ENCODE data around the gene SWAP70.
A peak's percentile ranks its signal among the peaks of the same experiment; 100 is the strongest.

SWAP70 gene

GRCh38 chr11:9663699-9664275 lies at the start of gene SWAP70:
TSS of gene SWAP70 (plus strand) at chr11:9664077. CDS start at chr11:9664180, 103 bp downstream.
- H3K27ac ChIP-seq (ENCODE audit: low read depth, low read length): peak within 1 kb of the TSS; percentile 95
- H3K4me2 ChIP-seq (ENCODE audit: low read length): peak within 1 kb of the TSS; percentile 82
- peaks cover 63% of the 10 kb centered on the region for H3K79me2 ChIP-seq (ENCODE audit: control insufficient read depth, low read length)
- 0 out of 2 replicates have a peak, but pooled peaks cover 3% of the 10 kb centered on the region for H3K9me3 ChIP-seq (ENCODE audit: control insufficient read depth, insufficient read depth, low read length)
- H3K9me2 ChIP-seq (replicated peaks; ENCODE audit: control insufficient read depth, low read length): no peaks in the 10 kb centered on the region
- peaks cover 34% of the 10 kb centered on the region for H3F3A ChIP-seq (ENCODE audit: control insufficient read depth, insufficient read depth)
- no peaks in the 10 kb centered on the region for H3K27me3 ChIP-seq (ENCODE audit: control insufficient read depth, low read length)
- TF ChIP-seq CTCF (IDR thresholded peaks at IDR 0.05; ENCODE audit: low read depth, low read length, poor library complexity, severe bottlenecking): no peak
- TF ChIP-seq EZH2phosphoT487 (IDR thresholded peaks at IDR 0.05; ENCODE audit: borderline replicate concordance, low read length): no peak
- peak within 1 kb of the TSS; percentile 84 for H3K4me3 ChIP-seq (ENCODE audit: low read length)
- H4K20me1 ChIP-seq (ENCODE audit: control insufficient read depth, insufficient read depth, low read depth, low read length): no peaks in the 10 kb centered on the region
- H3K36me3 ChIP-seq (ENCODE audit: control insufficient read depth, low read length): peaks cover 44% of the 10 kb centered on the region
- H3K4me1 ChIP-seq (ENCODE audit: control insufficient read depth, low read length): peaks cover 52% of the 10 kb centered on the region

- Histone ChIP-seq H3K36me3 (ENCODE audit: control insufficient read depth, low read length) (peaks cover 12% of the 10 kb centered on the region), H3K4me3 (ENCODE audit: low read length) (peak overlapping the region; percentile 71), H3K27ac (ENCODE audit: low read depth, low read length) (peak overlapping the region; percentile 98), H3K4me2 (ENCODE audit: low read length) (peak overlapping the region; percentile 85), H3F3A (ENCODE audit: control insufficient read depth, insufficient read depth) (peaks cover 70% of the 10 kb centered on the region), H3K9me2 (replicated peaks; ENCODE audit: control insufficient read depth, low read length) (no peaks in the 10 kb centered on the region), H3K9me3 (ENCODE audit: control insufficient read depth, insufficient read depth, low read length) (no peaks in the 10 kb centered on the region), H3K79me2 (ENCODE audit: control insufficient read depth, low read length) (peaks cover 33% of the 10 kb centered on the region), H4K20me1 (ENCODE audit: control insufficient read depth, insufficient read depth, low read depth, low read length) (no peaks in the 10 kb centered on the region), H3K4me1 (ENCODE audit: control insufficient read depth, low read length) (peaks cover 97% of the 10 kb centered on the region), H3K27me3 (ENCODE audit: control insufficient read depth, low read length) (no peaks in the 10 kb centered on the region)
- no peak for TF ChIP-seq CTCF (IDR thresholded peaks at IDR 0.05; ENCODE audit: low read depth, low read length, poor library complexity, severe bottlenecking)
- TF ChIP-seq EZH2phosphoT487 (IDR thresholded peaks at IDR 0.05; ENCODE audit: borderline replicate concordance, low read length): no peak
Measured at GRCh38 chr11:9615031-9615451, 48.8 kb upstream of the SWAP70 start.

- H4K20me1 ChIP-seq (ENCODE audit: control insufficient read depth, insufficient read depth, low read depth, low read length): no peaks in the 10 kb centered on the region
Measured at GRCh38 chr11:9616042-9616675, 47.7 kb upstream of the SWAP70 start.

More at GRCh38 chr11:9616042-9616675, 47.7 kb upstream of the SWAP70 start:
- no peaks in the 10 kb centered on the region for H3K27me3 ChIP-seq (ENCODE audit: control insufficient read depth, low read length)
- peak overlapping the region; percentile 71 for H3K4me3 ChIP-seq (ENCODE audit: low read length)
- H3K4me2 ChIP-seq (ENCODE audit: low read length): peak overlapping the region; percentile 85
- H3K9me3 ChIP-seq (ENCODE audit: control insufficient read depth, insufficient read depth, low read length): no peaks in the 10 kb centered on the region
- peaks cover 37% of the 10 kb centered on the region for H3K79me2 ChIP-seq (ENCODE audit: control insufficient read depth, low read length)
- H3K9me2 ChIP-seq (replicated peaks; ENCODE audit: control insufficient read depth, low read length): no peaks in the 10 kb centered on the region
- no peak for TF ChIP-seq EZH2phosphoT487 (IDR thresholded peaks at IDR 0.05; ENCODE audit: borderline replicate concordance, low read length)
- no peak for TF ChIP-seq CTCF (IDR thresholded peaks at IDR 0.05; ENCODE audit: low read depth, low read length, poor library complexity, severe bottlenecking)
- H3K27ac ChIP-seq (ENCODE audit: low read depth, low read length): peak overlapping the region; percentile 98
- H3K36me3 ChIP-seq (ENCODE audit: control insufficient read depth, low read length): peaks cover 12% of the 10 kb centered on the region
- peaks cover 94% of the 10 kb centered on the region for H3K4me1 ChIP-seq (ENCODE audit: control insufficient read depth, low read length)
- peaks cover 66% of the 10 kb centered on the region for H3F3A ChIP-seq (ENCODE audit: control insufficient read depth, insufficient read depth)
